ENCODE results near the gene ACBD6.

ACBD6 gene

GRCh38 chr1:180366371-180367068, 135.9 kb downstream of the ACBD6 start:
- peak in 1 of 3 experiments; percentile 20 for DNase-seq

- DNase-seq = peak in 1 of 3 experiments; percentile 9
These were observed 137.3 kb downstream of the ACBD6 start for GRCh38 chr1:180365039-180365438.

GRCh38 chr1:180363246-180363995, 139.0 kb downstream of the ACBD6 start:
- no peak for DNase-seq

GRCh38 chr1:180360333-180361075, 141.9 kb downstream of the ACBD6 start:
- no peak for DNase-seq

GRCh38 chr1:180358649-180359048, 143.7 kb downstream of the ACBD6 start:
- DNase-seq = peak in 1 of 3 experiments; percentile 5

GRCh38 chr1:180353945-180354344, 148.4 kb downstream of the ACBD6 start:
- peak in 2 of 3 experiments; percentile 1 to 22 for DNase-seq

GRCh38 chr1:180352588-180352987, 149.8 kb downstream of the ACBD6 start:
- DNase-seq = no peak

- DNase-seq = no peak
These were observed 150.4 kb downstream of the ACBD6 start for GRCh38 chr1:180352021-180352420.

GRCh38 chr1:180345148-180345547, 157.2 kb downstream of the ACBD6 start:
- no peak for DNase-seq

GRCh38 chr1:180343921-180344769, 158.2 kb downstream of the ACBD6 start:
- peak; percentile 59 to 88 (median 82) for DNase-seq

GRCh38 chr1:180327089-180327488, 175.3 kb downstream of the ACBD6 start:
- no peak for DNase-seq

- DNase-seq = no peak
These were observed 189.5 kb downstream of the ACBD6 start for GRCh38 chr1:180312926-180313325.

GRCh38 chr1:180311011-180311730, 191.2 kb downstream of the ACBD6 start:
- DNase-seq = no peak

GRCh38 chr1:180310095-180310494, 192.3 kb downstream of the ACBD6 start:
- no peak for DNase-seq

GRCh38 chr1:180309338-180309737, 193.0 kb downstream of the ACBD6 start:
- no peak for DNase-seq

GRCh38 chr1:180301135-180301742, 201.1 kb downstream of the ACBD6 start:
- DNase-seq = no peak

GRCh38 chr1:180299479-180300221, 202.7 kb downstream of the ACBD6 start:
- DNase-seq = no peak

GRCh38 chr1:180295999-180296398, 206.4 kb downstream of the ACBD6 start:
- DNase-seq = no peak

GRCh38 chr1:180294711-180295110, 207.7 kb downstream of the ACBD6 start:
- no peak for DNase-seq

GRCh38 chr1:180291004-180291403, 211.4 kb downstream of the ACBD6 start:
- DNase-seq = no peak

All from NCI-H1417 (cell line).